ENCODE results near the gene CKB.

GRCh38 chr14:103533137-103533998, 10.7 kb upstream of the CKB start:
- TF ChIP-seq POLR2AphosphoS5 (IDR thresholded peaks at IDR 0.05; ENCODE audit: borderline replicate concordance, low read depth, low read length) (no peak), EZH2 (IDR thresholded peaks at IDR 0.05) (no peak), FOXP2 (optimal IDR thresholded peaks at IDR 0.05; ENCODE audit: control extremely low read depth, extremely low read length, insufficient read depth) (no peak)

Data from SK-N-MC (cell line).